Muscle layer of colon (tissue), 2 donors: ENCODE measurements around the gene TRMT13.
"Not testable (repeated sequence)": the region's sequence is repeated elsewhere in the genome, so short reads cannot be mapped to it uniquely, and the experiment has no call there.

Experiments used
- H3K27ac ChIP-seq: one replicate; pipeline ENCODE4 v1.7.0; 2013; ENCODE audit warnings: low read depth, mild to moderate bottlenecking, low read length, moderate library complexity
- H3K27me3 ChIP-seq, 2 donors: one replicate each; pipeline ENCODE4 v1.7.0; 2013; ENCODE audit warnings: low read length in 2 of 2, mild to moderate bottlenecking in 2 of 2; ENCODE audit not compliant: insufficient read depth in 2 of 2, control insufficient read depth in 1 of 2
- H3K36me3 ChIP-seq: one replicate; pipeline ENCODE4 v1.7.0; 2013; ENCODE audit warnings: mild to moderate bottlenecking, low read length; ENCODE audit not compliant: insufficient read depth
- H3K4me1 ChIP-seq: one replicate; pipeline ENCODE4 v1.7.0; 2013; ENCODE audit warnings: mild to moderate bottlenecking, low read length; ENCODE audit not compliant: insufficient read depth
- H3K4me3 ChIP-seq, 2 donors: one replicate each; pipeline ENCODE4 v1.7.0; 2013; ENCODE audit warnings: low read length in 2 of 2, low read depth in 1 of 2, mild to moderate bottlenecking in 1 of 2, moderate library complexity in 1 of 2
- H3K9ac ChIP-seq: one replicate; pipeline ENCODE4 v1.7.0; 2013; ENCODE audit warnings: low read length
- H3K9me3 ChIP-seq: one replicate; pipeline ENCODE4 v1.7.0; 2013; ENCODE audit warnings: mild to moderate bottlenecking, low read length
- donor health status: abdominal sarcoma.
- donor health status: Adenocarcinoma of cecum.

The TRMT13 gene

DNA sequence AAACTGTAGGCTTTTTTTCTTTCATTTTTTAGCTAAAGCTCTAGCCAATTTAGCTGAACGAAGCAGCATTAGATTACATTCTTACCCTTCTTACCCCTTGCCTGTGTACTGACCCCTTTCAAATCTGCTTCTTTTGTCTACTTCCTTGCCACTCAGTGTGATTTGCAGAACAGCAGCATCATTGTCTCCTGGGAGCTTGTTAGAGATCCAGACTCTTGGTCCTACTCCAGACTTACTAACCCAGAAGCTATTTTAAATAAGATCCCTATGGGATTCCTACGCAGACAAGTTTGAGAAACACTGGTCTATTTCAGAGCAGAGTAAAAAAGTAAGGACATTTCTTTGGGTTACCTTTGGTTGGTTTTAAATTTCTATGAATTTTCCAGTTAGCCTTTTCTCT lies 31.3 kb downstream of the TRMT13 start:
- no peaks in the 10 kb centered on the region for H3K4me1 ChIP-seq
- H3K9me3 ChIP-seq = no peaks in the 10 kb centered on the region
- no peak overlapping the region for H3K27ac ChIP-seq
- no peaks in the 10 kb centered on the region for H3K27me3 ChIP-seq
- no peak overlapping the region for H3K4me3 ChIP-seq
- no peak overlapping the region for H3K9ac ChIP-seq
- H3K36me3 ChIP-seq = no peaks in the 10 kb centered on the region

DNA sequence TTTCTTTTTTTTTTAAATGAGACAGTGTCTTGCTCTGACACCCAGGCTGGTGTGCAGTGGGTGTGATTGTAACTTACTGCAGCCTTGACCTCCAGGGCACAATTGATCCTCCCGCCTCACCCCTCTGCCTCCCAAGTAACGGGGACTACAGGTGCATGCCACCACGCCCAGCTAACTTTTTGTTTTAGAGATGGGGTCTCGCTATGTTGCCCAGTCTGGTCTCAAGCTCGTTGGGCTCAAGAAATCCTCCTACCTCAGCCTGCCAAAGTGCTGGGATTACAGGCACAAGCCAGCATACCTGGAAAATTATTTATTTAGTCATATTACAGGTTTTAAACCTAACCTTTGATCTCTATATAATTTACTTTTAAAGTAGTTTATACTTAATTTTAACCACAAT lies 31.7 kb downstream of the TRMT13 start:
- Histone ChIP-seq H3K27me3 (no peaks in the 10 kb centered on the region), H3K36me3 (no peaks in the 10 kb centered on the region), H3K4me1 (no peaks in the 10 kb centered on the region), H3K9me3 (no peaks in the 10 kb centered on the region), H3K4me3 (no peak overlapping the region), H3K27ac (no peak overlapping the region), H3K9ac (no peak overlapping the region)

DNA sequence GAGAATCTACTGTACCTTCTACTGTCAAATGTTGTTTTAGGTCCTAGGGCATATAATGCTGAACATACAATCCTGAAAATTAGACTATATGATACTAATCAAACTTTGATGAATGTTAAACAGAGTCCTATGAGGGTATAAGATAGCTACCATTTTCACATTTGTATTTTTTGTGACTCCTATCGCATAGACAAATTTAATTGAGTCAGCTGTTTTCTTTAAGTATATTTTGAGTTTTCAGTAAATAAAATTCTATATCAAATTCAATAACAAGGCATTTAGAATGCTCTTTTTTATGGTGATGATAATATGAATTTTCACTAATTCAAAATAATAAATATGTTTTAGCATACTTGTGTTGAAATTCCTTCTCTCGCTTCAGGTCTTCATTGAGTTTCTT lies 35.1 kb downstream of the TRMT13 start:
- no peaks in the 10 kb centered on the region for H3K36me3 ChIP-seq
- no peaks in the 10 kb centered on the region for H3K27me3 ChIP-seq

DNA sequence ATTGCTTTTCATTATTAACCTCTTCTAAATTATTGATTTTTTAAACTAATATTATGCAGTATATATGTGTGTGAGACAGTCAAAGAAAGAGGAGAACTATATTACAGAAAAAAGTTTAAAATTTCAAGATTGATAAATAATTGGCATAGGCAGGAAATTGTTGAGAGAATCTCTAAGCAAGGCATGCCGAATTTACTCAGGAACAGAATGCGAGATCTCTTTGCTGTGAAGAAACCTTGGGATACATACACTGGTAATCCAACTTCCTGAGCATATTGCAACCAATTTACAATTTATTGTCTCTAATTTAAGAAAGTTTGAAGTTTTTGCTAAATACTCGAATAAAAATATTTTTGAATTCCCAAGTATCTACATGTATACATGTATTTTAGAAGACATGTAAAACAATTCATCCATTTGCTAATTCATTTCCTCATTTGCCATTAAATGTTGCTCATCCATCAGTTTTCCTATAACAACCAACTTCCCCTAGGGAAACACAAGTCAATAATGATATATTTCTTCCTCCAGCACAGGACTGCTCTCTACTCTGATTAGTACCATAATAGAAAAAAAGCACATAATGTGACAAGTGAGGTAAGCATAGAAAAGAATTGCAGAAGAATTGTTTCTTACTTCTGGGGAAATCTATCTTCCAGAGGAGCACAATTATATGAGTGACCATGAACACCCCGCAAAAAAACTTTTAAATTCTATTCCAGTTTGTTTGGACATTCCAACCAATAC lies 44.5 kb downstream of the TRMT13 start:
- Histone ChIP-seq H3K36me3 (no peaks in the 10 kb centered on the region), H3K27me3 (no peaks in the 10 kb centered on the region), H3K9me3 (no peaks in the 10 kb centered on the region), H3K9ac (no peak overlapping the region), H3K27ac (no peak overlapping the region), H3K4me1 (peaks cover 12% of the 10 kb centered on the region), H3K4me3 (no peak overlapping the region)

More for the DNA sequence above, 35.1 kb downstream of the TRMT13 start:
- H3K4me1 ChIP-seq = no peaks in the 10 kb centered on the region
- H3K9ac ChIP-seq = no peak overlapping the region
- no peaks in the 10 kb centered on the region for H3K9me3 ChIP-seq
- no peak overlapping the region for H3K4me3 ChIP-seq
- H3K27ac ChIP-seq = no peak overlapping the region

DNA sequence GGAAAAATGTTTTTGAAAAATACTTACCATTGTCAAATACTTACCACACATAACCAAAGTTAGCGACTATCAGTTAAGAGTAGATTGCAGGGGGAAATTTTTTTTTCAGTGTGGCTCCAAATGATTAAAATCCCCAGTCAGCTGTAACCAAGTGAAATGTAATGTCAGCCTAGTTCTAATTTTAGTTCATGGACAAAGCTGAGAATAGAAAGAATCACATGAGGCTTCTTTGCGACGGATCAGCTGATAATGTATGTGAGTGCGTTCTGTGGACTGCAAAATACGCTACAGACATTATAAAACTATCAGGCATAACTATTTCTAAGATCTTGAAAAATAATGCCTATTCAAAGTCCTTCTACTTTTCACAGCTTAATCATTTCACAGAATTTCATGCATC lies 45.1 kb downstream of the TRMT13 start, which contains the start of gene LRRC39:
TSS of gene LRRC39 (minus strand) at position 166 of the 400 bp plus-strand sequence. CDS start 9,740 bp downstream, outside the sequence.
- H3K9ac ChIP-seq = no peak within 1 kb of the TSS
- no peaks in the 10 kb centered on the region for H3K9me3 ChIP-seq
- no peak within 1 kb of the TSS for H3K27ac ChIP-seq
- H3K4me1 ChIP-seq = peaks cover 12% of the 10 kb centered on the region
- H3K36me3 ChIP-seq = no peaks in the 10 kb centered on the region
- H3K4me3 ChIP-seq = no peak within 1 kb of the TSS
- H3K27me3 ChIP-seq = no peaks in the 10 kb centered on the region

DNA sequence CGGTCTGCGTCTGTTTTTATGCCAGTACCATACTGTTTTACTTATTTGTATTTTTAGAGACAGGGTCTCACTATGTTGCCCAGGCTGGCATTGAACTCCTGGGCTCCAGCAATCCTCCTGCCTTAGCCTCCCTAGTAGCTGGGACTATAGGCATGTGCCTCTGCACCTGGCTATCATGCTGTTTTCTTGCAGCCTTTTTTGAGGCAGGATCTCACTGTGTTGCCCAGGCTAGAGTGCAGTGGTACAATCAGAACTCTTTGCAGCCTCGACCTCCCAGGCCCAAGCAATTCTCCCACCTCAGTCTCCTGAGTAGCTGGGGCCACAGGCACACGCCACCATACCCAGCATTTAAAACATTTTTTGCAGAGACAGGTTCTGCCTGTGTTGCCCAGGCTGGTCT lies 50.4 kb downstream of the TRMT13 start:
- H3K27ac ChIP-seq = no peak overlapping the region
- H3K4me1 ChIP-seq = peaks cover 5% of the 10 kb centered on the region
- H3K36me3 ChIP-seq = no peaks in the 10 kb centered on the region
- no peak overlapping the region for H3K9ac ChIP-seq
- no peaks in the 10 kb centered on the region for H3K9me3 ChIP-seq
- no peaks in the 10 kb centered on the region for H3K27me3 ChIP-seq
- no peak overlapping the region for H3K4me3 ChIP-seq

DNA sequence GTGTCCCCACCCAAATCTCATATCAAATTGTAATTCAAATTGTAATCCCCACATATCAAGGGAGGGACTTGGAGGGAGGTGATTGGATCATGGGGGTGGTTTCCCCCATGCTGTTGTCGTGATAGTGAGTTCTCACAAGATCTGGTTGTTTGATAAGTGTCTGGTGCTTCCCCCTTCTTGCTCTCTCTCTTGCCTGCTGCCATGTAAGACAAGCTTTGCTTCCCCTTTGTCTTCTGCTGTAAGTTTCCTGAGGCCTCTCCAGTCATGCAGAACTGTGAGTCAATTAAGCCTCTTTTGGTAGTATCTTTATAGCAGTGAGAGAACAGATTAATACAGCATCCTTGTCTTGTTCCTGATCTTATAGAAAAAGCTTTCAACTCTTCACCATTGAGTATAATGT lies 51.6 kb downstream of the TRMT13 start:
- H3K27me3 ChIP-seq = no peaks in the 10 kb centered on the region
- H3K4me3 ChIP-seq = no peak overlapping the region
- no peak overlapping the region for H3K9ac ChIP-seq
- H3K9me3 ChIP-seq = no peaks in the 10 kb centered on the region
- no peak overlapping the region for H3K27ac ChIP-seq
- H3K4me1 ChIP-seq = peaks cover 13% of the 10 kb centered on the region
- H3K36me3 ChIP-seq = no peaks in the 10 kb centered on the region

DNA sequence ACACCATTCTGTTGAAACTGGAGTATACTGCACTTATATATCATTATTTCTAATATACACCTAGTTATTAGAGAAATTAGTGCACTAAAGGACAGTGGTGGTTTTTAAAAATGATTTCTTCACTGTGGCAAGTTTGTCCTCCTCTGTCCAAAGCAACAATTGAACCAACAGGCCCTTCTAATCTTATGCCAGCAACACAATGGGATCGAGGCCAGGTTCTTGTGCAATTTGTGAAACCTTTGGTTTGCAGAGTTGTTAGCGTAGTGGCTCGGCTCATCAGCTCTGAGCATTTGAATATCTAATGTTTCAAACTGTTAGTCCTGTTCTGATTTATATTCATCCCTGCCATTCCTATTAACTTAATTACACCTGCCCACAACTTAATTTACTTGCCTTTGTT lies 54.9 kb downstream of the TRMT13 start:
- no peak overlapping the region for H3K27ac ChIP-seq

DNA sequence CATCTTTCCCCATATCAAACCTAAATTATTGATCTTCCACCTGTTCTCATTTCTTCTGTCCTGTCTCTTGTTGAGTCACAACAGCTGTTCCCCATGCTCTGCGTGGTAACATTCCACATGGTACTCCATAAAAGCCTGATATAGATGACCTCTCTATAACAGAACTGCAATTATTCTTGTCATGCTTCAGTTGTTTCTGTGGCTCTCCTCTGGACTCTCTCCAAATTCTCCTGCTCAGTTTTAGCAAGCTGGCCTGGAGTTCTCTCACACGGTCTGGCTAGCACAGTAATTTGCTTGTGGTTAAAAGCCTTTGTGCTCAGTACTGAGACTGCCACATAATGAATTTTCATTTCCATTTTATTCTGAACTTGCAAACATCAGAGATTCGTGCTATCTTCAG lies 55.7 kb downstream of the TRMT13 start:
- Histone ChIP-seq H3K9ac (no peak overlapping the region), H3K27ac (no peak overlapping the region), H3K27me3 (no peaks in the 10 kb centered on the region), H3K36me3 (no peaks in the 10 kb centered on the region), H3K4me1 (peaks cover 13% of the 10 kb centered on the region), H3K4me3 (peak overlapping the region in 1 of 2 donors; percentile 24), H3K9me3 (no peaks in the 10 kb centered on the region)

More for the DNA sequence above, 54.9 kb downstream of the TRMT13 start:
- no peaks in the 10 kb centered on the region for H3K9me3 ChIP-seq
- H3K9ac ChIP-seq = no peak overlapping the region
- H3K36me3 ChIP-seq = no peaks in the 10 kb centered on the region
- H3K27me3 ChIP-seq = no peaks in the 10 kb centered on the region
- no peak overlapping the region for H3K4me3 ChIP-seq
- H3K4me1 ChIP-seq = peaks cover 13% of the 10 kb centered on the region

DNA sequence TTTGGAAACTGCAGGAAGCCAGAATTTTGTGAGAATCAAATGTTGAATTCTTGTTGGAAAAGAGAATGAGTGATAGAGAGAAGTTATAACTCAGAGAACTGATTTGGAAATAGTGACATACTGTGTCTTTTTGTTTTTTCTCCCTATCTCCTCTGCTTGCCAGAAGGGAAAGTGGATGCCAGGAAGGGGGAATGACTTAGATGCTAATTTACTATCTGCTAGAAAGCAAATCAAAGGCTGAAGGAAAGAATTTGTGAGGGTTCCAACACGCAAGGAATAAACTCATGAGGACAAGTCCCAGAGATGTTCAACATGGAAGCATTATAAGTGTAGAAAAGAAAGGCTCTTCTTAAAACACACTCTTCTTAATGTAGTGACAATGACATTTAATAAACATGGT lies 65.6 kb downstream of the TRMT13 start:
- H3K4me1 ChIP-seq = peaks cover 15% of the 10 kb centered on the region
- no peaks in the 10 kb centered on the region for H3K9me3 ChIP-seq
- H3K27me3 ChIP-seq = no peaks in the 10 kb centered on the region
- no peak overlapping the region for H3K4me3 ChIP-seq
- H3K27ac ChIP-seq = no peak overlapping the region
- H3K36me3 ChIP-seq = peaks cover 7% of the 10 kb centered on the region
- H3K9ac ChIP-seq = no peak overlapping the region

DNA sequence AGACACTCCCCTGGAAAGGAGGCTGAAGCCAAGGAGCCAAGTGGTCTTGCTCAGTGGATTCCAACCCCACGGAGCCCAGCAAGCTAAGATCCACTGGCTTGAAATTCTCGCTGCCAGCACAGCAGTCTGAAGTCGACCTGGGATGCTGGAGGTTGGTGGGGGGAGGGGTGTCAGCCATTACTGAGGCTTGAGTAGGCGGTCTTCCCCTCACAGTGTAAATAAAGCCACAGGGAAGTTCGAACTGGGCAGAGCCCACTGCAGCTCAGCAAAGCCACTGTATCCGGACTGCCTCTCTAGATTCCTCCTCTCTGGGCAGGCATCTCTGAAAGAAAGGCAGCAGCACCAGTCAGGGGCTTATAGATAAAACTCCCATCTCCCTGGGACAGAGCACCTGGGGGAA lies 67.1 kb downstream of the TRMT13 start:
- peak overlapping the region in 1 of 2 donors; percentile 20 for H3K4me3 ChIP-seq

More for the DNA sequence above, 67.1 kb downstream of the TRMT13 start:
- not testable (repeated sequence) for H3K27me3 ChIP-seq, H3K36me3 ChIP-seq, H3K9me3 ChIP-seq, H3K27ac ChIP-seq, H3K9ac ChIP-seq
- H3K4me1 ChIP-seq = peaks cover 15% of the 10 kb centered on the region
